ENCODE data around the gene LIN52. TPM values are rescaled to one million over a fixed set of nuclear protein-coding genes. Genes with fewer than 3 reads are reported as not detected.

The LIN52 gene
- total and polyA plus RNA-seq, 4 donors, result 16.1 to 20.8 (median 19.6) TPM

DNA sequence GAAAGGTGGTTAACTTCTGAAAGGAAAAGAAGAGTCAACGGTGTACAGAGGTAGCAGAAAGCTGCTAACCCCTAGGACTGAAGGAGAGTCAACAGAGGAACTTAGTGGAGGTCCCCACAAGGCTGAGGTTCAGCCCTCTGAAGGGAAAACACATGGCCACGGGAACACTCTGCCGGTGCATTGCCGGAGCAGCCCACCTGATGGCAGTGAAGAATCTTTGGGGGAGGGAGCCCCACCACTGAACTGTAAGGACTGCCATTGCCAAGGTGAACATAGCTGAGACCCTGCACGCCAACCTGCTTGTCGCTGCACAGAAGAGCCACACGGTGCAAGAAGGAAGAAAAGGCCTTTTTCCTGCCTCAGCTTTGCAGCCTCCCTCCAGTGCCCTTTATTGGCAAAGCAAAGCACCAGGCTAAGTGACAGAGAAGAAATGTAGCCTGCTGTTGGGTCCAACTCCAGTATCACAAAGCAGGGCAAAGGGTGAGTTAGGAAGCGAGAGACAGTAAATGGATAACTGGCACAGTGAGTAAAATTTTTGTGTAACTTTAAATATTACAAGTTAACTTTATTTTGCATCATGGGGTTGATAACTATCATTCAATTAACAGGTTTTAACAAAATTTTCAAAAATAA, 76.9 kb downstream of the LIN52 start:
- Histone ChIP-seq H3K27me3 (ENCODE audit: control insufficient read depth, insufficient read depth, low read length) (no peaks in the 10 kb centered on the region), H3K4me3 (ENCODE audit: low read depth, low read length) (no peak overlapping the region), H3K27ac (ENCODE audit: low read depth, low read length) (no peak overlapping the region), H3K9me3 (ENCODE audit: control insufficient read depth, insufficient read depth, low read length) (no peaks in the 10 kb centered on the region), H3K36me3 (ENCODE audit: control insufficient read depth, insufficient read depth, low read length) (peaks cover 5% of the 10 kb centered on the region), H3K4me1 (ENCODE audit: control insufficient read depth, insufficient read depth, low read length) (no peaks in the 10 kb centered on the region)
- 72% methylated on average over 7 of the region's 8 CpGs for WGBS (ENCODE audit: insufficient coverage)
- no peak for DNase-seq (ENCODE audit: low read depth in 4 of 6, low spot score in 6 of 6)

DNA sequence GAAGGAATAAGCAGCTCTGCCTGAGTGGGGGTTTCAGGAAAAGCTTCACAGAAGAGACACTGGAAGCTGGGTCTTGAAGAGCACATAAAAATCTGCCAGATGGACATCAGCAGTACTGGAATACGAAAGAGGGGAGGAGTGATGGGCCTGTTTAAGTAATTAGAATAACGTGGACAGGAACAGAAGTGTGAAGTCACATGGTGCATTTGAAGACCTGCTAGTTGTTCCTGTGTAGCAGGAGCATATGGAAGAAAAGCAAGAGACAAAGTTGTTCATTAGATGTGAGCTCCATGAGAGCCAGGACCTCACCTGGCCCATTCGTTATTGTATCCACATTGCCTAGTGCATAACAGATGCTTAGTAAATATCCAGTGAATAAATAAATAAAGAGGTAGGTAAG, 85.2 kb downstream of the LIN52 start:
- no peaks in the 10 kb centered on the region for H3K9me3 ChIP-seq (ENCODE audit: control insufficient read depth, insufficient read depth, low read length)
- peaks cover 2% of the 10 kb centered on the region for H3K36me3 ChIP-seq (ENCODE audit: control insufficient read depth, insufficient read depth, low read length)
- no peak overlapping the region for H3K4me3 ChIP-seq (ENCODE audit: low read depth, low read length)
- H3K4me1 ChIP-seq (ENCODE audit: control insufficient read depth, insufficient read depth, low read length), result no peaks in the 10 kb centered on the region
- DNase-seq (ENCODE audit: low read depth in 4 of 6, low spot score in 6 of 6), result no peak
- no peak overlapping the region for H3K27ac ChIP-seq (ENCODE audit: low read depth, low read length)
- WGBS (ENCODE audit: insufficient coverage), result 70% methylated on average over 2 of the region's 3 CpGs
- H3K27me3 ChIP-seq (ENCODE audit: control insufficient read depth, insufficient read depth, low read length), result no peaks in the 10 kb centered on the region

DNA sequence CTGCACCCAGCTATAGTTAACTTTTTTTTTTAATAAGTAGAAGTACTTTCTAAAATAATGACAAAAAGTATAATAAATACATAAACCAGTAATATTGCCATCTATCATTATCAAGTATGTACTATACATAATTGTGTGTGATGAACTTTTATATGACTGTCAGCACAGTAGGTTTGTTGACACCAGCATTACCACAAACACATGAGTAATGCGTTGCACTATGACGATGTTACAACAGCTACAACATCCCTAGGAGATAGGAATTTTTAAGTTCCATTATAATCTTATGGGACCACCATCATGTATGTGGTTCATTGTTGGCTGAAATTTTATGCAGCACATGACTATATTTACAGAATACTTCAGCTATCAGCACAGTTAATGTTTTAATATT, 91.6 kb downstream of the LIN52 start:
- Histone ChIP-seq H3K27ac (ENCODE audit: low read depth, low read length) (no peak overlapping the region), H3K4me3 (ENCODE audit: low read depth, low read length) (no peak overlapping the region), H3K9me3 (ENCODE audit: control insufficient read depth, insufficient read depth, low read length) (no peaks in the 10 kb centered on the region), H3K36me3 (ENCODE audit: control insufficient read depth, insufficient read depth, low read length) (no peaks in the 10 kb centered on the region), H3K27me3 (ENCODE audit: control insufficient read depth, insufficient read depth, low read length) (no peaks in the 10 kb centered on the region), H3K4me1 (ENCODE audit: control insufficient read depth, insufficient read depth, low read length) (no peaks in the 10 kb centered on the region)
- no peak for DNase-seq (ENCODE audit: low read depth in 4 of 6, low spot score in 6 of 6)
- no CpG with 5 or more reads among the region's 2 CpGs for WGBS (ENCODE audit: insufficient coverage)

DNA sequence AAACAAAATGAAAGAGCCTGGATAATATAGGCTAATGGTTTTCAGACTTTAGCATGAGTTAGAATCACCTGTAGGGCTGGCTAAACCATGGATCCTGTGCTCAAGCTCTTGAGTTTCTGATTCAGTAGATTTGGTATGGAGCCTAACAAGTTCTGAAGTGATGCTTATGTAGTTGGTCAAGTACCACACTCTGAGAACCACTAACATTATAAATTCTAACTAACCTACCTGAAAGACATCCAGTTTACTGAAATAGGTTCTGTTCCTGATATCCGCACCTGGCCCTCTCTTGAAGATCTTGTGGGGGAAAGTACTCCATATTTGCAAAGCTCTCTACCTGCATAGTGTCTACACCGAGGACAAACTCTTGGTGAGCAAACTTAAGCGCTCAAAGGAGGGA, 95.1 kb downstream of the LIN52 start:
- H3K9me3 ChIP-seq (ENCODE audit: control insufficient read depth, insufficient read depth, low read length), result no peaks in the 10 kb centered on the region
- H3K4me1 ChIP-seq (ENCODE audit: control insufficient read depth, insufficient read depth, low read length), result no peaks in the 10 kb centered on the region
- H3K27me3 ChIP-seq (ENCODE audit: control insufficient read depth, insufficient read depth, low read length), result no peaks in the 10 kb centered on the region
- no peak for DNase-seq (ENCODE audit: low read depth in 4 of 6, low spot score in 6 of 6)
- WGBS (ENCODE audit: insufficient coverage), result 100% methylated on average over 3 of the region's 3 CpGs
- H3K27ac ChIP-seq (ENCODE audit: low read depth, low read length), result no peak overlapping the region
- H3K4me3 ChIP-seq (ENCODE audit: low read depth, low read length), result no peak overlapping the region
- peaks cover 3% of the 10 kb centered on the region for H3K36me3 ChIP-seq (ENCODE audit: control insufficient read depth, insufficient read depth, low read length)

DNA sequence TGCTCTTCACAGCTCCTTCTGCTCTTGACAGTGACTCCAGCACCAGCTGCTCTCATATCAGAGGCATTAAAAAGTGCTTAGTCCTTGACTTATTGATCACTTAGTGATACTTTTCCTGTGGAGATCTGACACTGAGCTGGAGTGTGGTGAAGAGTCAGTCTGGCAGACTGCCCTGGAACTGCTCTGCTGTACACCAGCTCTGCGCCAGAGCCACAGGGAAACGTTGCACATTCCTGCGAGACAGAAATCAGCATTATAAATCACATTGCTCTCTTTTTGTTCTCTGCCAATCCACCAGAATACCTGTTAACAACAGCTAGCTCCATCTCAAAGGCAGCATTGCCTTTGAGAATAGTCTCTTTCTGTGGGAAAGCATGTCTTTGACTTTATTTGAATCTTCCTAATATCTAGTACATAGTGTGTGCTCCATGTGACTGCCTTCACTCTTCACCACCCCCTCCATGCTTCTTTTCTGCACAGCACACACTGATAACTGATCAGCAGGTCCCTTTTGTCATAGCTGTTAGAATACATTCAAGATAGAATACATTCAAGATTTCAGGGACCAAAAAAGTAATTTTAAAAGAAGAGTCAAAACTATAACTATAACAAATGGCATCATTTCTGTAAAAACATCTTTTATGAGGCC, 106.3 kb downstream of the LIN52 start:
- Histone ChIP-seq H3K9me3 (ENCODE audit: control insufficient read depth, insufficient read depth, low read length) (no peaks in the 10 kb centered on the region), H3K4me1 (ENCODE audit: control insufficient read depth, insufficient read depth, low read length) (peaks cover 4% of the 10 kb centered on the region), H3K4me3 (ENCODE audit: low read depth, low read length) (no peak overlapping the region), H3K27ac (ENCODE audit: low read depth, low read length) (no peak overlapping the region), H3K36me3 (ENCODE audit: control insufficient read depth, insufficient read depth, low read length) (no peaks in the 10 kb centered on the region), H3K27me3 (ENCODE audit: control insufficient read depth, insufficient read depth, low read length) (peaks cover 4% of the 10 kb centered on the region)
- WGBS (ENCODE audit: insufficient coverage), result 49% methylated on average over 3 of the region's 3 CpGs
- peak in 2 of 6 donors; percentile 48 to 61 for DNase-seq (ENCODE audit: low read depth in 4 of 6, low spot score in 6 of 6)

DNA sequence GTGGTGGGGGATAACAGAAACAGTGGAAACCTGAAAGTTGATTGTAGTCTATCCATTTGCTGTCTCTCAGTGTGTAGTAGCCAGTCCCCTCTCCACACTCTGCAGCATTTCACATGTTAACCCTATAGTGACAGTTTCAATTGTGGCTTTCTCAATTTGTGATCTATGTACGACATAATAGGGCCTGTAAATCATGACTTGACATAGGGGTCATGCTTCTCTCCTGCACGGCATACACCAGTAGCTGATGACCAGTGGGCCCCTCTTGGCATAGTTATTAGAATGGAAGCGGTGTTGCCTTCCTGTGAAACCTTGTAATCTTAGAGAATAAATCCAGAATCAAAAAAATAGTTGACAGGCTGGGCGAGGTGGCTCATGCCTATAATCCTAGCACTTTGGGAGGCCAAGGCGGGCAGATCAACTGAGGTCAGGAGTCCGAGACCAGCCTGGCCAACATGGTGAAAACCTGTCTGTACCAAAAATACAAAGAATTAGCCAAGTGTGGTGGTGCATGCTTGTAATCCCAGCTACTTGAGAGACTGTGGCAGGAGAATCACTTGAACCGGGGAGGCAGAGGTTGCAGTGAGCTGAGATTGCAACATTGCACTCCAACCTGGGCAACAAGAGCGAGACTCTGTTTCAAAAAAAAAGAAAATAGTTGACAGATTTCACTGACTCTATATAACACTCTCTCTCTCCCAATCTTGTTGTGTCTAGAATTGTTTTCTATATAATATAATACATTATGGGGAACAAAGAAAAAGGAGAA, 109.9 kb downstream of the LIN52 start:
- Histone ChIP-seq H3K27me3 (ENCODE audit: control insufficient read depth, insufficient read depth, low read length) (peaks cover 6% of the 10 kb centered on the region), H3K4me1 (ENCODE audit: control insufficient read depth, insufficient read depth, low read length) (peaks cover 4% of the 10 kb centered on the region), H3K27ac (ENCODE audit: low read depth, low read length) (no peak overlapping the region), H3K9me3 (ENCODE audit: control insufficient read depth, insufficient read depth, low read length) (no peaks in the 10 kb centered on the region), H3K36me3 (ENCODE audit: control insufficient read depth, insufficient read depth, low read length) (no peaks in the 10 kb centered on the region), H3K4me3 (ENCODE audit: low read depth, low read length) (no peak overlapping the region)
- DNase-seq (ENCODE audit: low read depth in 4 of 6, low spot score in 6 of 6), result no peak
- 83% methylated on average over 7 of the region's 8 CpGs for WGBS (ENCODE audit: insufficient coverage)

DNA sequence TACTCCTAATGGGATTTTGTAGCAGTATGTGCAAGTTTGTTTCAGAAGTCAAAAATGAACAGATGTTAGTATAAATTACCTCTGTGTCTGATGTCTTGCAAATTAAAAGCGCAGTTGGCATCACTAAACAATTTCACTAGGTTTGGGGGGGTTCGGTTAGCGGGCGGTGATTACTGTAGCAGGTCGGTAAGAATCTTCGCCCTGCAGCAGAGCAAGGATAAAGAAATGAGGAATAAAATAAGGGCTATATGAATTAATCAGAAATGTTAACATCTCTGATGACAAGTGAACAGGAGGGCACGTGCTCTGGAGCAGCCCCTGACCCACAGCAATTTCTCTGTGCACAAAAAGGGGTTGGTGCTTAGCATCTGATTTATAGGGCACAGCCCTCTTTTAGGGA, 110.9 kb downstream of the LIN52 start:
- H3K9me3 ChIP-seq (ENCODE audit: control insufficient read depth, insufficient read depth, low read length), result no peaks in the 10 kb centered on the region
- no peak overlapping the region for H3K4me3 ChIP-seq (ENCODE audit: low read depth, low read length)
- 87% methylated on average over 6 of the region's 7 CpGs for WGBS (ENCODE audit: insufficient coverage)
- no peak overlapping the region for H3K27ac ChIP-seq (ENCODE audit: low read depth, low read length)
- peak in 1 of 6 donors; percentile 65 for DNase-seq (ENCODE audit: low read depth in 4 of 6, low spot score in 6 of 6)
- H3K27me3 ChIP-seq (ENCODE audit: control insufficient read depth, insufficient read depth, low read length), result peaks cover 6% of the 10 kb centered on the region
- peaks cover 4% of the 10 kb centered on the region for H3K4me1 ChIP-seq (ENCODE audit: control insufficient read depth, insufficient read depth, low read length)
- H3K36me3 ChIP-seq (ENCODE audit: control insufficient read depth, insufficient read depth, low read length), result no peaks in the 10 kb centered on the region

DNA sequence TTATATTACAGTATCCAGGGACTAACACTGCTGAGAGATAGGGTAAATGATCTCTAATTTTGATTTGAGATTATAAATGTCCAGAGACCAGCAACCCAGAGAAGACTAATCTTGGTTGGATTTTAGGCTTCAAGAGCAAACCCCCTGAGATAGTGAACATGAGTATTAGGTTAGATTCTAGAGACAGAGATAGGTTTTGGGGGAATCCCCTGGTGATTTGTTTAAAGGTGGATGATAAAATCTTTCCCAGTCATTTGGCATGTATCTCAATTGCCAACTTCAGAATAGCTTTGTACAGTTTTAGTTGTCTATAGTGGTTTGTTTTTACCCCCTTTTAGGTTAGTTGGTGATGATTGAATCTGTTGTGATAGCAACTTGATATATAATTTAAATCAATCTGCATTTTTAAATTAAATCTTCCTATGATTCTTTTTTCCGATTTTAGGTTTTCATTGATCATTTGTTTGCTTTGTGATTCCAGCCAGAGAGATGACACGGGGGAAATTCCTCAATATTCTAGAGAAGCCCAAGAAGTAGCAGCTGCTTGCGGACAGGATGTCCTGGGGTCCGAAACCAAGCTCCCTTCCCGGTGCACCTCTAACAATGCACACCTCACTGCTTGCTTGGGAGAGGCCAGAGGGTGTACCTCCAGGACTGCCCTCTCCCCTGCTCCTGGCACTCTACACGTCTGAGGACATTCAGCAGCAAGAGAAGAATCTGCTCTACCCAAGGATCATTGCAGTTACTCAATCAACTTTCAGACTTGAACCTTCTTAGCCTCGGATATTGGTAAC, 113.9 kb downstream of the LIN52 start:
- no peaks in the 10 kb centered on the region for H3K9me3 ChIP-seq (ENCODE audit: control insufficient read depth, insufficient read depth, low read length)
- no peak overlapping the region for H3K4me3 ChIP-seq (ENCODE audit: low read depth, low read length)
- H3K36me3 ChIP-seq (ENCODE audit: control insufficient read depth, insufficient read depth, low read length), result no peaks in the 10 kb centered on the region
- DNase-seq (ENCODE audit: low read depth in 4 of 6, low spot score in 6 of 6), result no peak
- 96% methylated on average over 5 of the region's 7 CpGs for WGBS (ENCODE audit: insufficient coverage)
- H3K27me3 ChIP-seq (ENCODE audit: control insufficient read depth, insufficient read depth, low read length), result peaks cover 6% of the 10 kb centered on the region
- no peak overlapping the region for H3K27ac ChIP-seq (ENCODE audit: low read depth, low read length)
- H3K4me1 ChIP-seq (ENCODE audit: control insufficient read depth, insufficient read depth, low read length), result peaks cover 7% of the 10 kb centered on the region

DNA sequence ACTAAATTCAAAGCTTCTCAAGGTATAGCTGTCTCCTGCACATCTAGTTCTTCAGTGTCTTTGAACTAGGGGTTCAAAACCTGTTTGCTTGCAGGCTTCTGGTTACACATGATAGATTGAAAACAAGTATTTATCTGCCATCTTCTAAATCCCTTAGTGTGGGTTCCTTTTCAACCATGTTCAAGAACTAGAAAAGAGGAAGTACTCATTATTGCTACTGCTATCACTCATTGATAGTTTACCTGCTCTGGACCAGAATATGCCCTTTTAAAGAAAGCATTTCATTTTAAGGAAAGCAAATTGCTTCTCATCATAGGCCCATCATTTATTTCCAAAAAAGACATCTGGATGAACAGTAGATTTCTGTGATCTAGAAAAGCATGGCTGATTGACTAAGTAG, 117.4 kb downstream of the LIN52 start:
- Histone ChIP-seq H3K27me3 (ENCODE audit: control insufficient read depth, insufficient read depth, low read length) (peaks cover 18% of the 10 kb centered on the region), H3K36me3 (ENCODE audit: control insufficient read depth, insufficient read depth, low read length) (no peaks in the 10 kb centered on the region), H3K4me1 (ENCODE audit: control insufficient read depth, insufficient read depth, low read length) (peaks cover 16% of the 10 kb centered on the region), H3K27ac (ENCODE audit: low read depth, low read length) (no peak overlapping the region), H3K4me3 (ENCODE audit: low read depth, low read length) (no peak overlapping the region), H3K9me3 (ENCODE audit: control insufficient read depth, insufficient read depth, low read length) (no peaks in the 10 kb centered on the region)
- no peak for DNase-seq (ENCODE audit: low read depth in 4 of 6, low spot score in 6 of 6)

Measured in spinal cord (tissue), 10 donors.